ENCODE results near the gene ENOX1.

Gene ENOX1

GRCh38 chr13:43339805-43340550 lies 446.8 kb downstream of the ENOX1 start:
- DNase-seq (ENCODE audit: low read depth), result no peak
- no peak overlapping the region for H3K4me3 ChIP-seq (ENCODE audit: low read depth, low read length)
- no peak for TF ChIP-seq CTCF (IDR thresholded peaks at IDR 0.05; ENCODE audit: insufficient read depth, low read depth, low read length, missing control alignments)

- TF ChIP-seq CTCF (IDR thresholded peaks at IDR 0.05; ENCODE audit: insufficient read depth, low read depth, low read length, missing control alignments), result no peak
- H3K4me3 ChIP-seq (ENCODE audit: low read depth, low read length), result no peak overlapping the region
- DNase-seq (ENCODE audit: low read depth), result no peak
Observed at GRCh38 chr13:43339145-43339804, 447.5 kb downstream of the ENOX1 start.

- no peak for TF ChIP-seq CTCF (IDR thresholded peaks at IDR 0.05; ENCODE audit: insufficient read depth, low read depth, low read length, missing control alignments)
- DNase-seq (ENCODE audit: low read depth), result no peak
- H3K4me3 ChIP-seq (ENCODE audit: low read depth, low read length), result no peak overlapping the region
Observed at GRCh38 chr13:43335764-43336163, 451.0 kb downstream of the ENOX1 start.

GRCh38 chr13:43333176-43333575 lies 453.6 kb downstream of the ENOX1 start:
- no peak overlapping the region for H3K4me3 ChIP-seq (ENCODE audit: low read depth, low read length)
- no peak for DNase-seq (ENCODE audit: low read depth)
- no peak for TF ChIP-seq CTCF (IDR thresholded peaks at IDR 0.05; ENCODE audit: insufficient read depth, low read depth, low read length, missing control alignments)

GRCh38 chr13:43331672-43332071 lies 455.1 kb downstream of the ENOX1 start:
- no peak for DNase-seq (ENCODE audit: low read depth)
- H3K4me3 ChIP-seq (ENCODE audit: low read depth, low read length), result no peak overlapping the region
- no peak for TF ChIP-seq CTCF (IDR thresholded peaks at IDR 0.05; ENCODE audit: insufficient read depth, low read depth, low read length, missing control alignments)

GRCh38 chr13:43329702-43330101 lies 457.1 kb downstream of the ENOX1 start:
- H3K4me3 ChIP-seq (ENCODE audit: low read depth, low read length), result no peak overlapping the region
- no peak for DNase-seq (ENCODE audit: low read depth)
- TF ChIP-seq CTCF (IDR thresholded peaks at IDR 0.05; ENCODE audit: insufficient read depth, low read depth, low read length, missing control alignments), result no peak
